ENCODE measurements around the gene BMERB1.

BMERB1 gene

GRCh38 chr16:15607700-15608396 lies 173.5 kb downstream of the BMERB1 start:
- no peaks in the 10 kb centered on the region for H3K27me3 Mint-ChIP-seq (ENCODE audit: low read depth)
- no peaks in the 10 kb centered on the region for H3K9me3 Mint-ChIP-seq
- peaks cover 6% of the 10 kb centered on the region for H3K4me1 Mint-ChIP-seq (ENCODE audit: low read depth)
- no peak overlapping the region for H3K27ac Mint-ChIP-seq
- H3K4me3 Mint-ChIP-seq = no peak overlapping the region
- peaks cover 57% of the 10 kb centered on the region for H3K36me3 Mint-ChIP-seq (ENCODE audit: low read depth)

- H3K9me3 Mint-ChIP-seq = no peaks in the 10 kb centered on the region
- no peaks in the 10 kb centered on the region for H3K27me3 Mint-ChIP-seq (ENCODE audit: low read depth)
- H3K4me3 Mint-ChIP-seq = no peak overlapping the region
- H3K27ac Mint-ChIP-seq = no peak overlapping the region
- peaks cover 55% of the 10 kb centered on the region for H3K36me3 Mint-ChIP-seq (ENCODE audit: low read depth)
- peaks cover 6% of the 10 kb centered on the region for H3K4me1 Mint-ChIP-seq (ENCODE audit: low read depth)
Measured at GRCh38 chr16:15608398-15609285, 174.3 kb downstream of the BMERB1 start.

- Mint-ChIP-seq H3K27me3 (ENCODE audit: low read depth) (no peaks in the 10 kb centered on the region), H3K9me3 (no peaks in the 10 kb centered on the region), H3K4me3 (no peak overlapping the region), H3K27ac (no peak overlapping the region), H3K4me1 (ENCODE audit: low read depth) (peaks cover 6% of the 10 kb centered on the region), H3K36me3 (ENCODE audit: low read depth) (peaks cover 52% of the 10 kb centered on the region)
Measured at GRCh38 chr16:15609286-15609649, 174.9 kb downstream of the BMERB1 start.

GRCh38 chr16:15610369-15610871 lies 176.0 kb downstream of the BMERB1 start:
- no peaks in the 10 kb centered on the region for H3K27me3 Mint-ChIP-seq (ENCODE audit: low read depth)
- peaks cover 52% of the 10 kb centered on the region for H3K36me3 Mint-ChIP-seq (ENCODE audit: low read depth)
- H3K4me3 Mint-ChIP-seq = no peak overlapping the region
- H3K9me3 Mint-ChIP-seq = no peaks in the 10 kb centered on the region
- H3K4me1 Mint-ChIP-seq (ENCODE audit: low read depth) = peaks cover 6% of the 10 kb centered on the region
- no peak overlapping the region for H3K27ac Mint-ChIP-seq

GRCh38 chr16:15611610-15612009 lies 177.2 kb downstream of the BMERB1 start:
- H3K27me3 Mint-ChIP-seq (ENCODE audit: low read depth) = no peaks in the 10 kb centered on the region
- peaks cover 2% of the 10 kb centered on the region for H3K4me1 Mint-ChIP-seq (ENCODE audit: low read depth)
- no peaks in the 10 kb centered on the region for H3K9me3 Mint-ChIP-seq
- H3K4me3 Mint-ChIP-seq = no peak overlapping the region
- H3K27ac Mint-ChIP-seq = no peak overlapping the region
- H3K36me3 Mint-ChIP-seq (ENCODE audit: low read depth) = peaks cover 50% of the 10 kb centered on the region

GRCh38 chr16:15613676-15614075 lies 179.3 kb downstream of the BMERB1 start:
- H3K4me1 Mint-ChIP-seq (ENCODE audit: low read depth) = no peaks in the 10 kb centered on the region
- H3K9me3 Mint-ChIP-seq = no peaks in the 10 kb centered on the region
- no peaks in the 10 kb centered on the region for H3K27me3 Mint-ChIP-seq (ENCODE audit: low read depth)
- H3K27ac Mint-ChIP-seq = no peak overlapping the region
- H3K36me3 Mint-ChIP-seq (ENCODE audit: low read depth) = peaks cover 45% of the 10 kb centered on the region
- H3K4me3 Mint-ChIP-seq = no peak overlapping the region

GRCh38 chr16:15616012-15616411 lies 181.6 kb downstream of the BMERB1 start:
- Mint-ChIP-seq H3K36me3 (ENCODE audit: low read depth) (peaks cover 49% of the 10 kb centered on the region), H3K4me3 (no peak overlapping the region), H3K9me3 (no peaks in the 10 kb centered on the region), H3K27me3 (ENCODE audit: low read depth) (no peaks in the 10 kb centered on the region), H3K4me1 (ENCODE audit: low read depth) (no peaks in the 10 kb centered on the region), H3K27ac (no peak overlapping the region)

- Mint-ChIP-seq H3K36me3 (ENCODE audit: low read depth) (peaks cover 48% of the 10 kb centered on the region), H3K9me3 (no peaks in the 10 kb centered on the region), H3K27me3 (ENCODE audit: low read depth) (no peaks in the 10 kb centered on the region), H3K4me3 (no peak overlapping the region), H3K27ac (no peak overlapping the region), H3K4me1 (ENCODE audit: low read depth) (no peaks in the 10 kb centered on the region)
Measured at GRCh38 chr16:15616475-15617165, 182.2 kb downstream of the BMERB1 start.

- H3K27me3 Mint-ChIP-seq (ENCODE audit: low read depth) = no peaks in the 10 kb centered on the region
- H3K4me1 Mint-ChIP-seq (ENCODE audit: low read depth) = no peaks in the 10 kb centered on the region
- no peaks in the 10 kb centered on the region for H3K9me3 Mint-ChIP-seq
- no peak overlapping the region for H3K4me3 Mint-ChIP-seq
- peaks cover 50% of the 10 kb centered on the region for H3K36me3 Mint-ChIP-seq (ENCODE audit: low read depth)
- no peak overlapping the region for H3K27ac Mint-ChIP-seq
Measured at GRCh38 chr16:15617901-15618300, 183.5 kb downstream of the BMERB1 start.

GRCh38 chr16:15618392-15618791 lies 184.0 kb downstream of the BMERB1 start:
- Mint-ChIP-seq H3K9me3 (no peaks in the 10 kb centered on the region), H3K36me3 (ENCODE audit: low read depth) (peaks cover 48% of the 10 kb centered on the region), H3K27ac (no peak overlapping the region), H3K4me1 (ENCODE audit: low read depth) (no peaks in the 10 kb centered on the region), H3K4me3 (no peak overlapping the region), H3K27me3 (ENCODE audit: low read depth) (no peaks in the 10 kb centered on the region)

- no peak overlapping the region for H3K27ac Mint-ChIP-seq
- peaks cover 58% of the 10 kb centered on the region for H3K36me3 Mint-ChIP-seq (ENCODE audit: low read depth)
- H3K9me3 Mint-ChIP-seq = no peaks in the 10 kb centered on the region
- no peaks in the 10 kb centered on the region for H3K27me3 Mint-ChIP-seq (ENCODE audit: low read depth)
- no peaks in the 10 kb centered on the region for H3K4me1 Mint-ChIP-seq (ENCODE audit: low read depth)
- H3K4me3 Mint-ChIP-seq = no peak overlapping the region
Measured at GRCh38 chr16:15620611-15621195, 186.3 kb downstream of the BMERB1 start.

- Mint-ChIP-seq H3K27me3 (ENCODE audit: low read depth) (no peaks in the 10 kb centered on the region), H3K9me3 (no peaks in the 10 kb centered on the region), H3K36me3 (ENCODE audit: low read depth) (peaks cover 56% of the 10 kb centered on the region), H3K27ac (no peak overlapping the region), H3K4me1 (ENCODE audit: low read depth) (no peaks in the 10 kb centered on the region), H3K4me3 (no peak overlapping the region)
Measured at GRCh38 chr16:15621456-15621855, 187.1 kb downstream of the BMERB1 start.

- Mint-ChIP-seq H3K27me3 (ENCODE audit: low read depth) (no peaks in the 10 kb centered on the region), H3K36me3 (ENCODE audit: low read depth) (peaks cover 52% of the 10 kb centered on the region), H3K27ac (no peak overlapping the region), H3K4me1 (ENCODE audit: low read depth) (no peaks in the 10 kb centered on the region), H3K9me3 (no peaks in the 10 kb centered on the region), H3K4me3 (no peak overlapping the region)
Measured at GRCh38 chr16:15621889-15622288, 187.5 kb downstream of the BMERB1 start.

GRCh38 chr16:15631730-15632409 lies 197.5 kb downstream of the BMERB1 start:
- Mint-ChIP-seq H3K36me3 (ENCODE audit: low read depth) (peaks cover 53% of the 10 kb centered on the region), H3K4me3 (no peak overlapping the region), H3K27ac (no peak overlapping the region), H3K27me3 (ENCODE audit: low read depth) (no peaks in the 10 kb centered on the region), H3K9me3 (no peaks in the 10 kb centered on the region), H3K4me1 (ENCODE audit: low read depth) (peaks cover 26% of the 10 kb centered on the region)

Data from T-helper 1 cell treated with Interleukin-12 subunit alpha and Interleukin-12 subunit beta and Interleukin-4 antibody, amounts not matched to agents 30 μg/mL and 1 μg/mL, for 36 hours (primary cell).